Measurements from ENCODE around the gene BCL11A.

GRCh38 chr2:60529136-60529784 is 24.2 kb downstream of the BCL11A start:
- TF ChIP-seq, protein P1, sequence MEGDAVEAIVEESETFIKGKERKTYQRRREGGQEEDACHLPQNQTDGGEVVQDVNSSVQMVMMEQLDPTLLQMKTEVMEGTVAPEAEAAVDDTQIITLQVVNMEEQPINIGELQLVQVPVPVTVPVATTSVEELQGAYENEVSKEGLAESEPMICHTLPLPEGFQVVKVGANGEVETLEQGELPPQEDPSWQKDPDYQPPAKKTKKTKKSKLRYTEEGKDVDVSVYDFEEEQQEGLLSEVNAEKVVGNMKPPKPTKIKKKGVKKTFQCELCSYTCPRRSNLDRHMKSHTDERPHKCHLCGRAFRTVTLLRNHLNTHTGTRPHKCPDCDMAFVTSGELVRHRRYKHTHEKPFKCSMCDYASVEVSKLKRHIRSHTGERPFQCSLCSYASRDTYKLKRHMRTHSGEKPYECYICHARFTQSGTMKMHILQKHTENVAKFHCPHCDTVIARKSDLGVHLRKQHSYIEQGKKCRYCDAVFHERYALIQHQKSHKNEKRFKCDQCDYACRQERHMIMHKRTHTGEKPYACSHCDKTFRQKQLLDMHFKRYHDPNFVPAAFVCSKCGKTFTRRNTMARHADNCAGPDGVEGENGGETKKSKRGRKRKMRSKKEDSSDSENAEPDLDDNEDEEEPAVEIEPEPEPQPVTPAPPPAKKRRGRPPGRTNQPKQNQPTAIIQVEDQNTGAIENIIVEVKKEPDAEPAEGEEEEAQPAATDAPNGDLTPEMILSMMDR (IDR thresholded peaks at IDR 0.05) = no peak
- TF ChIP-seq POLR2A (IDR thresholded peaks at IDR 0.05; ENCODE audit: low read length) = no peak
- no peak for TF ChIP-seq REST (IDR thresholded peaks at IDR 0.05)
- TF ChIP-seq HOXA7 (CRISPR knock-in tag; IDR thresholded peaks at IDR 0.05) = no peak
- TF ChIP-seq BHLHE40 (IDR thresholded peaks at IDR 0.05; ENCODE audit: low read depth, low read length) = no peak
